Astrocyte of the hippocampus (primary cell): ENCODE data around the gene PRPF6.

Experiments
- DNase-seq: peaks from one replicate; pipeline ENCODE4 v3.0.0; 2011; ENCODE audit warnings: low read depth, low spot score

PRPF6 gene

DNA sequence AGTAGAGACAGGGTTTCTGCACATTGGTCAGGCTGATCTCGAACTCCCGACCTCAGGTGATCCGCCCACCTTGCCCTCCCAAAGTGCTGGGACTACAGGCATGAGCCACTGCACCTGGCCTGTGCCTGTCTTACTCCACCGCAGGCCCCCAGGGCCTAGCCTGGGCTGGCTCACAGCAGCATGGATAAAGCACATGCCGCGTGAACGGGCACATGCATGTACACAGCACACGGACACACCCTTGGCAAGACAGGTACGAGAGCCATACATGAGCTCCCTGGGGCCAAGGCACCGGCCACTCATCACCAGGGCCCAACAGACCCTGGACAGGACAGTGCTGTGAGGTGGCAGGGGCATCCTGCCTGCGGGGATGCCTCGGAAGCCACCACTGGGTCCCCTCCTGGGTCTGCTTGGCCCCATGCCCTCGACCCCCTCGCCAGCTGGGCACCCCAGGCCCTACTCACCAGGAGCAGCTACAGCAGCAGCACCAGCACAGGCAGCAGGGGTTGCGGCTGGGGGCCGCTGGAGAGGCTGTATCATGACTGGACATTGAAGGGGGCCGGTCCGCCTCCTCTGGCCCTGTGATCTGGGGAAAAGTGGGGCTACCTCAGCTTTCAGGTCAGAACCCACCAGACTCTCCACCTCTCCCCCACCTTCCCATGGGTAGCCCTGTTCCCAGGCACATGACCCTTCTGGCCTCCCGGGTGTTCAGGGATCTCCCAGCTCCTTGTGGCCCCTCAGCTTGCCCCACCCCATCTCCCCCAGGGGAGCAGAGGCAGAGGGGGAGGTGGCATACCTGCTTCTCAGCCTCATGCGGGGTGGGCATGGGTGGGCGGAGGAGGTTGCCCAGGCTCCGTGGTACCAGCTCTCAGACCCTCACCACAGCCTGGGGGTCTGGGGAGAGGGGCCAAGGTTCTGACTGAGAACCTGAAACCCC, 95.4 kb downstream of the PRPF6 start:
- DNase-seq: no peak

- DNase-seq: no peak
Observed at GRCh38 chr20:64077094-64077493, 96.2 kb downstream of the PRPF6 start.

GRCh38 chr20:64077541-64077875, 96.6 kb downstream of the PRPF6 start:
- no peak for DNase-seq

DNA sequence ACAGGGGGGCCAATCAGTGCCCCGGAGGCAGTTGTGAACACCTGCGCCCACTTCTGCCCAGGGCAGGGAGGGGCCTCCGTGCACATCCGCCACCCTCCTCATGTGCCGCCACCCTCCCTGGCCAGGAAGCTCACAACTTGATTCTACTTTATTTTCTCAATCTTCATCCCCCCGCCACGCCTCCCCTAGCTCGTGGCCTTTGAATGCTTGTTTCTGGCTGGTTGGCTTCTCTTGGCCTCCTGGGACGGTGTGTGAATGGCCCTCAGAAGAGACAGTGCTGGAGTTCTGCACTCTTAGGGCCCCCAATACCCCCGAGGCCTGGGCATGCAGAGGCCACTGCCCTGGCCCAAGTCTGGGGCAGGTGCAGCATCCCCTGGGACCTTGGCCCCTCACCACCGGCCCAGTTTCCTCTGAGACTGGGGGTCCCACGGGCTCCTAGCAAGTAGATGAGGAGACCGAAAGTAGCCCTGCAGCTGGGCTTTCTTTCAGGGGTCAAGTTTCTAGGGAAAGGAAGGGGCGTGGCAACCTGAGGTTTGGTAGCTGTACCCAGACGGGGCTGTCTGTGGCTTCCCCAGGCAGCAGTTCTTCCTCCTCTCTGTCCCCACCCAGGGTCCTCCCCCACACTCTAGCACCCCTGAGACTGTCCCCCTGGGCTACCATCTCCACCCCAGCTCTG, 97.1 kb downstream of the PRPF6 start:
- no peak for DNase-seq

GRCh38 chr20:64078934-64079272, 98.0 kb downstream of the PRPF6 start:
- DNase-seq: no peak

- peak; percentile 88 for DNase-seq
Observed at GRCh38 chr20:64079273-64080012, 98.5 kb downstream of the PRPF6 start, which contains the start of gene RGS19. TSS of gene RGS19 (minus strand) at chr20:64079518. CDS start at chr20:64076886, 2,632 bp downstream.

DNA sequence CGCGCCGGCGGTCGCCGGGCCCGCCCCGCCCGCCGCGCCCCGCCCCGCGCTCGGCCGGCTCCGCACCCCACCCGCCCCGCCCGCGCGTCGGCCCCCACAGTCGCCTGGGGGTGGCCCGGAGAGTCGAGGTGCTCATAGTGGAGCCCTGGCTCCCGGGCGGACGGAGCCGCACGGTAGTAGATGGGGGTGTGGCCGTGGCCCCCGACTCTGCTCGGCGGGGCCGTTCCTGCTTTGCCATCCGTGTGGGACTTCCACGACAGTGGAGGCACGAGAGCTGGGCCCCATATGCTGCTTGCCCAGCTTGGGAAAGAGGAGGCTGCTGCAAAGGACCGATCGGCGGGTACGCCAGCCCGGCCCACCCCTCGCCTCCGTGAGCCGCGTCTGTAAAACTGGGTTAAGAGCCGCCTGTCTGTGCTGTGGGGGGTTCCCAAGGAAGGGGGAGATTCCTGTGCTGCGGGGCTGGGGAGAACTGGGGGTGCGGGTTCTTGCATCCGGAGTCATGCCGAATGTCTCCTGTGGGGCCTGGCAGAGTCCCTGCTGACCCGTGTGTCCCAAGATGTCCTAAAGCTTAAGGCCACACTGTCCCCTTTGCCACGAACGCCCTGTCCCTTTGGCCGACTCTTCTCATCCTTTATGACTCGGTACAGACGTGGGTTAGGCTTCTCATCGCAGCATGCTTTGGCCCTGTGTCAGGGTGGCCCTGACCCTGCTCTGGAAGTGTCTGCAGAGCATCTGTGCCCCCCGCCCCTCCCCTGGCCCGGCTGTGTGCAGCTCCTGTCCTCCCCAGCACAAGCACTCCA, 99.3 kb downstream of the PRPF6 start, which contains the start of gene OPRL1:
TSS of gene OPRL1 (plus strand) at position 70 of the 800 bp plus-strand sequence. CDS start 12,639 bp downstream, outside the sequence.
- peak; percentile 42 for DNase-seq

DNA sequence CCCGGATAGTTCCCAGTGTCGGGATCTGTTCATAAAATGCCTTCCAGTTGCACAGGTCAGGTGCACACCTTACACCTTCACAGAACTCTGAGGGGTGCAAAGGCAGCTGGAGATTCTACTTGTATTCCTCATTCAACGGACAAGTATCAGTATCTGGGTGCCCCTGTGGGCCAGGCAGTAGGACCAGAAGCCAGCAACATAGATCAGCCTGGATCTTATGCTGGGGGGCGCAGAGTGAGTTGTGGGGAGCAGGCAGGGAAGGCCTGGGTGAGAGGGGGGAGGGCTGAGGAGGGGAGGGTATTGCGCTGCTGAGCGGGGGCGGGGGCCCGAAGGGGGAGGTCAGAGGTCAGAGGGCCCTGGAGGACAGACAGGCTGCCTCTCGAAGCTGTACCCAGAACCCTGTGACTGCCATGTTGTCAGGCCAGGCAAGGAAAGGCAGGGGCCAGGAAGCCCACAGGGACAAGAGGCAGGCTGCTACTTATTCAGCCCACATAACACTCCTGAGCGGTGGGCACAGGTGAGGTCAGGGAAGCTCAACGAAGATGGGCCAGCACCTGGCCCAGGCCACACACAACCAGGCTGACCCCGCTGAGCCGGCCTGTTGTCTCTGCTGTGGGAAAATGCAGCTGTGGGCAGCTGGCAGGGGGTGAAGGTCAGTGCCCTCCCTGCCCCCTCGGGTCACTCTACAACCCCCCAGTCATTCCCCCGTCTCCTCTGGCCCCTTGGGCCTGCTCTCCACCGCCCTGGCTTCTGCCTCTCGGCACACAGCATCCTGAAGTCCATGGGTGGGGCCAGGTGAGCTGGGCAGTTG, 100.1 kb downstream of the PRPF6 start:
- DNase-seq: no peak

DNA sequence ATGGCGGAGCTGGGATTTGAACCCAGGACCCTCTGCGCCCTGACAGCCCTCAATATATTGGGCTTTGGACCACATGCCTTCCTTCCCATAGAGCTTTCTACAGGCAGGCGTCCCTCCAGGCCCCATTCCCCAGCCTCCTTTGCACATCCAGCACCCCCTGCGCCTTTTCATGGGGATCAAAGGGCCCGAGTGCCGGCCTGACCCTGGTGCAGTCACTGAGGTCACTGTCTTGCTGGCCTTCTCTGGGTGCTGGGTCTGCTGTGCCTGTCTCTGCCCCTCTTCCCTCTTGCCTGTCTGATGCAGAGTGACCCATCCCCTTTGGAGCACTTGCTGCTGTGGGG, 100.7 kb downstream of the PRPF6 start:
- DNase-seq: no peak

DNA sequence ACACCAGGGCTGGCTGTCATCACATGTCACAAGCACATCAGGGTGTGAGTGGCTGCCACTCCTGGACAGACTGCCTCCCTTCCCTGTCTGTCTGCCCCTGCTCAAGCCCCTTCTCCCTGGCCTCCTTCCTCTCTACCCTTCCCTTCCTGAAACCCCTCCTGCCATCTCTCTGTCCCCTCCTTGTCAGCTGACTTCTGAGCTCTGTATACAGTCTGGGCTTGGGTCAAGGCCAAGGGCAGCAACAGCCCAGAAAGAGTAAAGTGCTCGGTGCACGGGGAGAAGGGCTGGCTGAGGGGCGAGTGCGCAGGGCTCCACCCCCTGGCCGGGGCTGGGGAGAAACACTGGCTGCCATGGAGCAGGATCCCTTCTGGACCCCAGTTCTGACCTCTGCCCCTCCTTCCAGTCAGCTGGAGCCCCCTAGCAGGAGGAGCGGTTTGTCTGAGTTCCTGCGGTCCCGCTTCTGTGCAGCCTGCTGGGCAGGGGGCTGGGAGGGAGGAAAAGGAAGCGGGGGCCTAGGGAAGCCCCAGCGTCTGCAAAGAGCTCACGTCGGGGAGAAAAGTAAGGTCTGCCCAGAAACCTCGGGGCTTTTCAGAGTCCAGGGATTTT, 101.3 kb downstream of the PRPF6 start:
- DNase-seq: no peak
